Left kidney (tissue), 2 donors: ENCODE measurements around the gene DNAJC27. TPM values are rescaled to one million over a fixed set of nuclear protein-coding genes. Genes with fewer than 3 reads are reported as not detected.

Experiments used
- DNase-seq: peaks from one replicate; pipeline ENCODE4 v3.0.0-alpha.2; 2013
- polyA plus RNA-seq: library from polyadenylated mRNA; unstranded; fragments of 120-200 nt; gene quantifications from one replicate; pipeline ENCODE4 v1.2.1, GENCODE V29; 2013; ENCODE audit not compliant: insufficient read length

DNAJC27 gene
- polyA plus RNA-seq, 1 donor: 12.1 TPM

GRCh38 chr2:24926220-24926601 lies 45.5 kb downstream of the DNAJC27 start:
- no peak for DNase-seq

GRCh38 chr2:24925815-24926214 lies 45.9 kb downstream of the DNAJC27 start:
- no peak for DNase-seq

GRCh38 chr2:24924732-24925131 lies 47.0 kb downstream of the DNAJC27 start:
- no peak for DNase-seq

- no peak for DNase-seq
These were observed 47.5 kb downstream of the DNAJC27 start for GRCh38 chr2:24924266-24924665.

- DNase-seq: no peak
These were observed 48.6 kb downstream of the DNAJC27 start for GRCh38 chr2:24923106-24923505.

DNA sequence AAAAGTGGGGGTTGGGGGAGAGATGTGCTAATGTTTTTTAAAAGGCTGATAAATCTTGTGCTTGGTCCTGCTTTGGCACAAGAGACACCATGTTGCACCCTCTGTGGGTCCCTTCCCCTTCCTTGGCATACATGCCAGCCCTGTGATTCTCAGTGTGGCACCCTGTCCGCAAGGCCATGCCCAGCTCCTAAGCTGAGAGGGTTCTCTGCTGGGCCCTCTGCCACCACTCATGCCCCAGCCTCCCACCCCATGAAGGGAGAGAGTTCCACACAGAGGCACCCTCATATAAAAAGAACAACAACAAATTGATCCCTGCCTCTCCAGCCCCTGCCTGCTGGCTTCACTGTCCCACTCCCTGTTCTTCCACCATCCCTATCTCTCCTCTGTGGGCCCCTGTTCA lies 49.2 kb downstream of the DNAJC27 start:
- DNase-seq: no peak

GRCh38 chr2:24920809-24921441 lies 50.8 kb downstream of the DNAJC27 start:
- no peak for DNase-seq

DNA sequence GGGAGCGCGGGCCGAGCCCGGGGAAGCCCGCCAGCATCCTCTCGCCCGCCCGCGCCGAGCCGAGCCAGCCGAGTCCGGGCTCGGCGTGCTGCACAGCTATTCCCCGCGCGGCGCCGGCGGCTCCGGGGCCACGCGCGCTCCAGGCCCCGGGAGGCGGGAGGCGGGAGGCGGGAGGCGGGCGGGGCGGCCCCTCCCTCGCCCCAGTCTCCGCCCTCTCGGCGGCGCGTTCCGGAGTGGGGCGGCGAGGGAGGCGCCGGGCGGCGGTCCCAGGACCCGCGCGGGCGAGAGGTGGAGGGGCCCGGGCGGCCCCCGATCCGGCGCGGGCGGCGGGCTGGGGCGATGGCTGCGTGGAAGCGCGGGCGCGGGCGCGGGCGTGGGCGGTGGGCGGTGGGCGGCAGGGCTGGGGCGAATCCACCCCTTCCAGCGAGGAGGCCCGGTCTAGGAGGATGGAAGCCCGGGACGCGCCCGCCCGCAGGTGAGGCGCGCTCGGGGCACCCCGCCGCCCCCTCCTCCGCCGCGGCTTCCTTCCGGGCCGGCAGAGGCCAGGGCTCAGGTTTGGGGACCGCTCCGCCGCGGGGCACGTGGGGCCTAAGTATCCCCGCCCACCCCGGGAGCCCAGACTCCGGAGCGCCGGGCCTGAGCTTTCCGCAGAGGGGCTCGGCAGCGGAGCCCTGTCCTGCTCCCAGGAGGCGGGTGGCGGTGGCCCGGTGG lies 51.5 kb downstream of the DNAJC27 start, which contains the start of gene ADCY3:
TSS of gene ADCY3 (minus strand) at position 140 of the 711 bp plus-strand sequence. CDS start 1,250 bp downstream, outside the sequence.
- no peak for DNase-seq

GRCh38 chr2:24919506-24920097 lies 52.2 kb downstream of the DNAJC27 start:
- no peak for DNase-seq

- no peak for DNase-seq
These were observed 52.7 kb downstream of the DNAJC27 start for GRCh38 chr2:24919037-24919505.

DNA sequence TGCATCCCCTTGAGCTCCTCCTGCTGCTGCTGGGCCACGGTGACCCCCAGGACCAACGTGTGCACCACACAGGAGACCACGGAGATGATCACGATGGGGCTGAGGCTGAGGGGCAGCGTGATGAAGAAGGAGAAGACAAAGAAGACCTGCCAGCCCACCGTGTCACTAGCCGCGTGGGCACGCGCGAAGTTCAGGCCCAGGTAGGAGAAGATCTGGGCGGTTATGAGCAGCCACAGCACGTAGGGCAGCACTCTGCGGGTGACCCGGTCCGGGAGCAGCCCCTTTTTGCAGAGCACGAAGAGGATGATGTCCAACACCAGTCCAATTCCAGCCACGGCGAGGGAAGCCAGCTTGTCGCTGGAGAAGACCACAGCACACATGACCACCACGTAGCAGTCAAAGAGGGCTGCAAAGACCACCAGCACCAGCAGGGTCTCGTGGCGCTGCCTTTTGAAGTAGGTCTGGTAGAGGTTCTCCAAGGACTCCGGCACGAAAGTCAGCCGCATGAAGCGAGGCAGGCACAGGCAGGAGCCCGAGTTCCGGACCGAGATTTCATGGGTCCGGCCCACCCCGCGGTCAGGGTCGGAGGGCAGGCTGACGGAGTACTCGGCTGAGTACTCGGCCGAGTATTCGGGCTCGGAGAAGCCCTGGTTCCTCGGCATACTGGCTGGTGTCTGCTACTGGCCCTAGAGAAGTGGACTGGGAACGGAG lies 53.3 kb downstream of the DNAJC27 start:
- DNase-seq: no peak

- no peak for DNase-seq
These were observed 53.9 kb downstream of the DNAJC27 start for GRCh38 chr2:24917731-24918325.

GRCh38 chr2:24917086-24917485 lies 54.7 kb downstream of the DNAJC27 start:
- no peak for DNase-seq

DNA sequence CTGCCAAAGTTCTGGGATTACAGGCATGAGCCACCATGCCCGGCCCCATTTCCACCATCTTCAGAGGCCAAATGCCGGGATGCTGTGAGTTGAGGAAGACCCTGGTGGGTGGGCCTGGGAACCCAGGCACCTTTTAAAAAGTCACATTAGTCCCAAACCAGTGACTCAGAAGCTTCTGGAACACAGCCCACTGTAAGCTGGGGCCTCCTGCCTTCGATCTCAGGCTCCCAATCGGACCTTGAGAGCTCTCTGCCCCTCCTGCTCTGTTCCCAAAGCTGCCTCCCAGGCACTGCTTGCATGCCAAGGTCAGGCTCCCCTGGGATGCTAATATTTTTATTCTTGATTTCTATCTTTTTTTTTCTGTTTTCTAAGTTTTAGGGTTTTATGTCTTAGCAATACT lies 56.0 kb downstream of the DNAJC27 start:
- no peak for DNase-seq

GRCh38 chr2:24915175-24915574 lies 56.6 kb downstream of the DNAJC27 start:
- DNase-seq: no peak

DNA sequence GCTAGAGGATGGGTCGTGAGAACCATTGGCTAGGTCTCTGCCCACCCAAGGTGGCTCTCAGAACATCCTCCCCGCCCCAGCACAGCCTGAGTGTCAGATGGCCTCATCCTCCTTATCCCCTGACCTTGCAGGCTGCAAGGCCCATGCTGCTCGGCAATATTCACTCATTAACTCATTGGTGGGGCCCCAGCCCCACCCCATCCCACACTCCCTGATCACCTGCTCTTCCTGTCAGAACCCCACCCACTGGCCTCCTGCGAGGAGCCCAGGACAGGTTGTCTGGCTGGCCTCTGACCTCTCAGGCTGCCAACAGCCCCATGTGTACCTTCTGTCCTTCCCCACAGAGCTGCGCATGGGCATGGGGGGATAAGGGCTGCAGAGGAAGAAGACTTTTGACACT lies 57.0 kb downstream of the DNAJC27 start:
- DNase-seq: no peak

DNA sequence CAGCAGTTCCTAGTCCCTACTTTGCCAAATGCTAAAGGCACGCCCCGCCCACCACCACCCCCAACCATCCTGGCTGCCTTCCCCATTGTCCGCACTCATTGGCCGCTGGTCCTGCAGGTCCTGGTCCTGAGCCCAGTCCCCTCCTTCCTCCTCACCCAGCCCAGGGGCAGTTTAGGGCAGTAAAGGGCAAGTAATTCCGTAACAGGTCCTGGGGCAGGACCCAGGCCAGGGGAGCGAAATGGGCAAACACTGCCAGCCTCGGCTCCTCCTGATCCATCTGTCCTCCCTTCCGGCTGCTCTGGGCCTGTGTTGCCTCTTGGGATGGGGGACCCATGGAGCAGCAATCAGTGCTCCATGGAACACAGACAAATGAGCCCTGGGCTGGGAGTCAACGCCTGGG lies 57.8 kb downstream of the DNAJC27 start:
- no peak for DNase-seq

- no peak for DNase-seq
These were observed 58.8 kb downstream of the DNAJC27 start for GRCh38 chr2:24912986-24913385.

DNA sequence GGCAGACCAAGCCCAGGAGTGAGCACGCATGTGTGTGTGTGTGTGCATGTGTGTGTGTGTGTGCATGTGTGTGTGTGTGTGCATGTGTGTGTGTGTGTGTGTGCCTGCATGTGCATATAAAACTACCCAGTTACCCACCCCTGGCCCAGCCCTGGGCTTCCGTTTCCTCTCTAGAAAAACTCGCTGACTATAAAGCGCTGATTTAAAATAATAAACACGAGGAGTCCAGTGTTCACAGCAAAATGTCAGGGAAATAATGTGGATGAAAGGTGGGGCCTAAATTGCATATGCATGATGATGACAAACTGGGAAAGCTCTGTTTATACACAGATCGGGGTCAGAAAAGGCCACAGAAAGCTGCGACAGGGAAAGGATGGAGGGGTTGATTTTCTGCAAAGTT lies 59.2 kb downstream of the DNAJC27 start:
- no peak for DNase-seq

- DNase-seq: no peak
These were observed 61.5 kb downstream of the DNAJC27 start for GRCh38 chr2:24910245-24910644.

GRCh38 chr2:24909555-24910177 lies 62.1 kb downstream of the DNAJC27 start:
- DNase-seq: no peak

GRCh38 chr2:24908461-24908901 lies 63.3 kb downstream of the DNAJC27 start:
- no peak for DNase-seq
